SHP77 treated with DMSO at 0.1 percent for 48 hours (cell line): Measurements from ENCODE around the gene TEAD3.

Experiments used
- DNase-seq: peaks from one replicate; lab custom pipeline; 2025; lab: John Stamatoyannopoulos, UW

TEAD3 gene

DNA sequence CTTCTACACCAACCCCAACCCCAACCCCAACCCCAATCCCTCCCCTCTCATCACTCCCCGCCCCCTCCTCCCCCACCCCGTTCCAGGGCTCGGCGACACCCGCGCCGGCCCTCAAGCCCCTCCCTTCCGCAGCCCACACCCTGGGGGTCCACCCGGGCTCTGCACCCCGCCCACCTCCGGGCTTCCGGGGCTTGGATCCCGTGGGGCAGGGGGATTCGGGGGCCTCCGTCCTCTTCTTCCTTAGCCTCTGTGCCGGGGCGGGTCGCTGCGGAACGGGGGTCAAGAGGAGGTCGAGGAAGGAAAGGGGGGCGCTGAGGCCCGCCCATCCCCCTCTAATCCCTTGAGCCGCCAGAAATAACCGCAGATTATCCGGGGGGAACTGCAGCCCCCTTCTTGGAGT lies 15.1 kb upstream of the TEAD3 start:
- no peak for DNase-seq

DNA sequence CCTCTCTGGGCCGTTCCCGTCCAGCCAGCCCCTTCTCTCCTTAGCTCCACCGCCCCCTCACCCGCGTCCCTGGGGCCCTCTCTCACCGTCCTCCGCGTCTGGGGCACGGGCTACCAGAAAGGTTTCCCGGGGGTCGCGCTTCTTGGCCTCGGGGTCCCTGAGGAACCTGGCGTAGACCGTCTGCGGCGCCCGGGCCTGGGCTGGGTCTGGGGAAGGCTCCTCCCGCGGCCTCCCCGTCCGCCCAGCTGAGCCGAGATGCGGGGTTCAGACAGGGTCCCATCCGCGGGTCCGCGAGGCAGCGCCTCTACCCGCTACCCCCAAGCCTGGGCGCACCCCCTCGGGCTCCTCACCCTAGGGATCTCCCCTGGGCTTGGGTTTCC lies 14.7 kb upstream of the TEAD3 start:
- DNase-seq, result no peak

DNA sequence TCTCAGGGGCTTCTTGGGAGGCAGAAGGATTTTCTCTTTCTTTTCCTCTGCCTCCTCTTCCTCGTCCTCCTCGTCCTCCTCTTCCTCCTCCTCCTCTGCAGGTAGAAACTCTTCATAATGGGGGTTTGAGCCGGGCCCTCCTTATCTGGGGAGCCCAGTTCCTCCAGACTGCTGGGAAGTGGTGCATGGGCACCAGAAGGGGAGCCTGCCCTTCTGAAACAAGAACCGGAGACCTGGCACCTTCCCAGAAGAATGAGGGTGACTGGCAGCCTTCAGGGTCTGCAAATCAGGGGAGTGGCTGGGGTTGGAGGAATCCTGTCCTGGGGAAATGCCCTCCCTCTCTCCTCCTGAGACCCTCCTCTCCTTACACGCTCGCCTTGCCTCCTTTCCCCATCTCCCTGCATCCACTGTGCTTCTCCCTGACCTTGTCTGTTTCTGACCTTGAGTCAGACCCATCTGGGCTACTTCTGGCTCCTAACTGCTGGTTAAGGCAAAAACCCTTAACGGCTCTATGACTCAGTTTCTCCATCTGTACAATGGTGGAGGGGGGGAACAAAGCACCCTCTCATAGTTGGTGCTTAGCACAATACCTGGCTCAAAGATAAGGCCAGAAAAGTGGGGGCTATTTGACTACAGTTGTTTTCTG lies 14.2 kb upstream of the TEAD3 start:
- DNase-seq, result no peak

DNA sequence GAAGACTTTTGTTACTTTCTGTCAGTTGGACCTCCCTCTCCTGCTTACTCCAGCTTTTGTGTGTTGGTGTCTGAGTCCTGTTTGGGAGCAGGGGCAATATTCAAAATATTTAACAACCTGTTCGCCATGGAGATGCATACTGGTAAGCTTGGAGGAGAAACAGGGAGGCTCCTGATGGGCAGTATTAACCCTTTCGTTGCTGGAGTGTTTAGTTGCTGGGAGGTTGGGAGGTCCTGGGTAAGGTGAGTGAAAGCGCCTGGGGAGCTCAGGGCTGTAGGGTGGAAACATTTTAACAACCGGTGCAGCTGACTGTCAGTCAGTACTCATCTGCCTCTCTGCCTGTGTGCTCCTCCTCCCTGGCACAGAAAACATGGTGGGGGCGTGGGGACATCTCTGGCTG lies 11.7 kb upstream of the TEAD3 start:
- DNase-seq, result no peak

DNA sequence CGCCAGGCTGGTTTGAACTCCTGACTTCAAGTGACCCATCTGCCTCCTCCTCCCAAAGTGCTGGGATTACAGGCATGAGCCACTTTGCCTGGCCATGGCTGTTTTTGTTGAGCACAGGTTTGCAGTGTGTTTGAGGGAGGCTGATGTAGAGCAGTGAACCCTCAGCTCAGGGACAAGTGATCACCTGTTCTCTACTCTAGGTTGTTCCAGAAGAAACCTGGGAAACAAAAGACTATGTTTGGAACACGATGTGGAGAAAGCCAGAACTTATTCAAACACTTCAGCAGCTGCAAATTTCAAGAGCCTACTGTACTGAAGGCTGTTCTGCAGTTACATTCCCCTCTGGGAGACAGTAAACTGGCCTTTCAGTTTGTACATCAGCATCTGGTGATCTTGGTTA lies 11.1 kb upstream of the TEAD3 start:
- DNase-seq, result no peak

DNA sequence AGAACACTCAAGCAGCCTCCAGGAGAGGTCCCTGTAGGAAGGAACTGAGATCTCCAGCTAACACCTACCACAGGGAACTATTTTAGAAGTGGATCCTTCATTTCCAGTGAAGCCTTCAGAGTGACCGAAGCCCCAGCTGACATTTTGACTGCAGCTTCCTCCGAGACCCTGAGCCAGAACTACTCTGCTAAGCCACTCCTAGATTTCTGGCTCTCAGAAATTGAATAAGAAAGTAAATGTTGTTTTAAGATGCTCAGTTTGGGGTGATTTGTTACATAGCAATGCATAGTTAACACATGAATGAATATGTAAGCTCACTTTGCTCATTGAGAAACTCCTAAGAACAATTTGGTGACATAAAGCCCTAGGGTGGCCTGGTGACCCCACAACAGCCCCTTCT lies 10.3 kb upstream of the TEAD3 start:
- DNase-seq, result no peak

DNA sequence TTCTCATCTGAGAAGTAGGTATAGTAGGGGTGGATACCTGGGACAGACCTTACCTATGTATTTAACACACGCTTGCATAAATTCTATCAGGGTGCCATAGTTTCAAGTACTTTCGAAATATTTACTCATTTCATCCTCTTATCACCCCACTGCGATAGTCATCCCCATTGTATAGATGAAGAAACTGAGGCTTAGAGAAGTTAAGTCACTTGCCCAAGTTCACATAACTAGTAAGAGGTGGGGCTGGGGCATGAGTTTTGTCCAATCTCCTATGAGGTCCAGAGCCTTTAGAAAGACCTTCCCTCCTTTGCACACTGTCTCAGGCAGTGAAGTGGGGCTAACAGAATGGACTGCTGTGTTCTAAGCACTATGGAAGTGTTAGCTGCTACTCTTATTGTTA lies 9.7 kb upstream of the TEAD3 start:
- no peak for DNase-seq

DNA sequence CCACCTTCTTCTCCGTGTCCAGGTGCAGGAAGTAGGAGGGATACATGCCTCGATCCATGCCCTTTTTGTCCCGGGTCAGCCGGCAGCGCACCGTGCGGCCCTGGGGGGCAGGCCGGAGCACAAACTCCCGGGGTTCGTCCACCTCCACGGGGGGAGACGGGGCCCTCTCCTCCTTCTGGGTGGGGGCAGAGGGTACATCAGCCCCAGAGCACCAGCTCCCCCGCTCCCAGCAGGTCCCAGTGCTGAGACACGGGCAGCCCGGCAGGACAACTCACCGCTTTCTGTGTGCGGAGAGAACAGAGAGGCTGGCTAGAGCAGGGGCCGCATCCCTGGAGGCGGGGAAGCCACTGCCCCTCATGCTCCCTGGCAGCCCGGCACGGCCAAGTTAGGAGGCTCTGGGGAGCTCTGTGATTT lies 9.1 kb upstream of the TEAD3 start:
- DNase-seq, result no peak

DNA sequence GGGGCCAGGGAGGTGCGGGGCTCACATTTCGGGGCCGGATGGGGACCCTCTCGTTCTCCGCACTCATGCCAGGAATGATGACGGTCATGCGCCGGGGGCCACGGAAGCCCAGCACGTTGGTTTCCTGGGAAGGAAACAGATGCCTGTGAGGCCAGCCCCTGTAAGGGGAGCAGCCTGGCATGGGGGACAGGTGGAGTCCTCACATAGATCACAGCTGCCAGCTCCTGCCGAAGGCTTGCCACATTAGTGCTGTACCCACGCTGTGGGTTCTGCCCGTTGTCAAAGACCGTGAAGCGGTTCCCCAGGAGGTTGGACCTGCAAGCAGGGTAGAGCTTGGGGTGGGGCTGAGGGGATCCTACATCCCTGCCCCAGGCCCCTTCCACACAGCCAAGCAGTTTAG lies 6.7 kb upstream of the TEAD3 start:
- DNase-seq, result no peak

DNA sequence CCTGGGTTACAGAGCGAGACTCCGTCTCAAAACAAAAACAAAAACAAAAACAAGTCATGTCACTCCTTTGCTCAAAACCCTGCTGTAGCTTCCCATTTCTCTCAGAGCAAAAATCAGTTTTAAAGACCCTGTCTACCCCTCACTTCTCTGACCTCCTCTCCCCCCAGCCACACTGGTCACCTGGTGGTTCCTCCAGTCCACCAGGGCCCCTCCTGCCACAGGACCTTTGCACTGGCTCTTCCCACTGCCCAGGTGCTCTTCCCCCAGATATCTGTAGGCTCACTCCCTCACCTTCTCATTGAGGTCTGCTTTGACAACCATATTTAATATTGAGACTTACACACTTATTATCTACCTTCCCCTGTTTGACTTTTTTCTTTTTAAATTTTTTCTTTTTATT lies 4.9 kb upstream of the TEAD3 start:
- no peak for DNase-seq

DNA sequence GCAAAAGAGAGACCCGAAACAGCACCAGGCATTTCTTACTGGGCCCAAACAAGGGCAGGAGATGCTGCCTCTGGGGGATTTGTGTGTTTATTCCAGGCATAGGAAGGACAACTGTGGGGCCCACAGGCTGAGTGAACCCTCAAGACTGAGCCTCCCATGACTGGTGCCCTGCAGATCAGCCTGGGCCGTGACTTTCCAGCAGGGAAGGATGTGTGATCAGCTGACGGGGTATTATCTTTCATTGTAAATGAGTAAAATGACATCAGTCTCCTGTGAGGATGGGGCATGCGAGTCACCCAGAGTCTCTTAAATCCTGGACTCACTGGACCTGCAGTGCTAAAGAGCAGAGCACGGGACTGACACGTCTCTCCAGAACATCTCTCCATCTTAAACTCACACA lies 3.9 kb upstream of the TEAD3 start:
- no peak for DNase-seq

DNA sequence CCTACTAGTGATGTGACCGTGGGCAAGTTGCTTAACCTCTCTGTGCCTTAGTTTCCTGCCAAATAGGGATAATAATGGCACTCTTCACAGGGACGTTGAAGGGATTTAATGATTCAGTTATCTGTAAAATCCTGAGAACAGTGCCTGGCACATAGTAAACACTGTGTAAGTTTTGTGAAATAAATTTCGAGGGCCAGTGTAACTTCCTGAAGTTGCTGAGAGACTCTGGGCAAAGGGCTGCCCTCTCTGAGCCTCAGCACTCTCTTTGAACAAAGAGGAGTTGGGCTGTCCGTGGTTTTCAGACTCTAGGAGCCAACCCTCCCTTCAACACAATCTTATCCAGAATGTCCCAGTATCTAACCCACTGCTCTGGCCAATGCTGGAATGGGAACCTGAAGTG lies 2.5 kb upstream of the TEAD3 start:
- no peak for DNase-seq

DNA sequence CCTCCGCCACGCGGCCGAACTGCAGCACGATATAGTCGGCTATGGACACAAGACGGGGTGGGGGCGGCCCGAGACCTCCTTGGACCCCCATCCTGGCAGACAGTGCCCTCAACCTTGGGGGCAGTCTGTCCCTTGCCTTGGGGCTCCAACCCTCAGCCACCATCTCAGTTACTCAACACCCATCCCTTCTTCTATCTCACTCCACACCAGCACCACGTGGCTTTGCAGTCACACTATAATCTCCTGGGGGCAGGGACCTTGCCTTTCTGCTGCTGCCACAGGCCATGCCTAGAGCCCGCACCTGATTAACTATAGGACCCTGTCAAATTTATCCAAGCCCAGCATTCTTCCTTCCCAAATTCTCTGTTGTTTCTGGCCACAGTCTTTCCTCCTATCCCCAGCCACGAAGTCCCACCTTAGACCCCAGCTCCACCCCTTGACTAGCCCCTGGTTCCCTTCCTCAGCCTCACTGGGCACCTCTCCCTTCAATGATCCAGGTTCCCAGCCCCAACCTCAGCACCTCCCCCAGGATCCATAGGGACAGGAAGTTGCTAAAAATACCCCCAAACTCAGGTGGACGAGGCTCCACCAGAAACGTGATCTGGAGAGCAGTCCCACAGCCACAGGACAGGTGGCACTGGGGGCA lies 1.7 kb upstream of the TEAD3 start:
- DNase-seq, result no peak

DNA sequence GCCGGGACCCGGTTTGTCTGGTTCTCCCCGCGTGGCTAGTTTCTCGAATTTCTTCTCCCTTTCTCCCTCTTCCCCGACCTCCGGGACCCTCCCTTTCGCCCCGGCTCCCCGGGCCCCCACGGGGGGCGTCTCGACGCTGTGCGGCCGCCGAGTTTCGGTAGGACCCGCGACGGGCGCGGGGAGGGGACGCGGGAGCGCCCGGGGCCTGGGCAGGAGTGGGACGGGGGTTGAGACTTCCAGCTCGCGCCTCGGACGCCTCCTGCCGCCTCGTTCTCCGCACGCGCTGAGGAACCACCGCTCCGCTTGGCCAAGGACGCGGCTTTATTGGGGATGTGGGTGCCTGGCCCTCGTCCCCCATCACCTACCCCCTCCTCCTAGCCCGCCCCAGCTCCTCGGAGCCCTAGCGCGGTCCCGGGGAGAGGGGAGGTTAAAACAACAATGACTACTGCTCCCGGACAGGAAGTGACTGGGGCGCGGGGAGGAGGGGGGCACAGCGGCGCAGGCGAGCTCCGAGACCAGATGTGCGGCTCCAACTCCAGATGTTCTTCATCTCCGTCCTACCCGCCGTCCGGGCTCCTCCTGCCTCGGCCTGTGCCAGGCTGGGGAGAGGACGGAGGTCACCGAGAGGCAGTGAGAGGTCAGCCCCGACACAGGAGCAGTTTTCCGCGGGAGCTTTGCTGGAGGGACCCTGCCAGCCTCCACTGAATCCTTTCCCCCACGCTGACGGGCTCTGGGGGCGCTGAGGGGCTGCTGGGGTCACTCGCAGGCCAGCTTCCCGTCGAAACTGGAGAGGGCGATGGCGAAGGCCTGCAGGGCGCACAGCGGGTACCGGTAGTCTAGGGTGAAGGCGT lies 917 bp upstream of the TEAD3 start:
- no peak for DNase-seq

DNA sequence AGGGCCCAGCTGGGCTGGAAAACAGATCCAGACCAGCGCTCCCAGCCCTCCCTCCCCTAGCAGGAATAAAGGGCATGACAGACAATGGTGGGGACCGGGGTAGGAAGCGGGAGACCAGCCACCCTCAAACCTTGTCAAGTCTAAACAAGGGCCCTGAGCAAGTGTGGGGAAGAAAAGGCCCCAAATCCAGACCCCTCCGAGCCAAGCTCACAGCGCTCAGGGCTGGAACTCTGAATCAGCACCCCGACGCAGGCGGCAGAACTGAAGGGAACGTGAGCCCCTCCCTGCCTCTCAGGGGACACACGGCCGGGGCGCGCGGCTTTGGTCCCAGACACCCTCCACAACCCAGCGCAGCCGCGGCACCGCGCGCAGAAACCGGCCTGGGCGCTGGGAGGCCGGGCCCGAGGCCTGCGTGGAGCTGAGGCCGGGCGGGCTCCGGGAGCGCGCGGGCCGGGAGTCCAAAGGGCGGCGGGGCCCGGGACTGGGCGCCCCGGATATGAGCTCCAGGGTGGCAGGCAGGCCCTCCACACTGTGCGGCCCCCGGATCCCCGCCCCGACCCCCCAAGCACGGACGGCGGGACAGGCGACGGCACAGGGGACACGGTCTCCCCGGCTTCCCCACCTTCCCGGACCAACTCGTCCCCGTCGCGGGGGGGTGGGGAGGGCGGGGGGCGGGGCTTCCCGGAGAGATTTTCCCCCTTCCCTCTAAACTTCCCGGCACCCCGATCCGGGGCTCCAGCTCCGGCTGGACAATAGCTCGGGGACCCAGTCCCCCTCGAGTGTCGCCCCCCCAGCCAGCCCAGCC lies 641 bp downstream of the TEAD3 start:
- DNase-seq, result no peak

DNA sequence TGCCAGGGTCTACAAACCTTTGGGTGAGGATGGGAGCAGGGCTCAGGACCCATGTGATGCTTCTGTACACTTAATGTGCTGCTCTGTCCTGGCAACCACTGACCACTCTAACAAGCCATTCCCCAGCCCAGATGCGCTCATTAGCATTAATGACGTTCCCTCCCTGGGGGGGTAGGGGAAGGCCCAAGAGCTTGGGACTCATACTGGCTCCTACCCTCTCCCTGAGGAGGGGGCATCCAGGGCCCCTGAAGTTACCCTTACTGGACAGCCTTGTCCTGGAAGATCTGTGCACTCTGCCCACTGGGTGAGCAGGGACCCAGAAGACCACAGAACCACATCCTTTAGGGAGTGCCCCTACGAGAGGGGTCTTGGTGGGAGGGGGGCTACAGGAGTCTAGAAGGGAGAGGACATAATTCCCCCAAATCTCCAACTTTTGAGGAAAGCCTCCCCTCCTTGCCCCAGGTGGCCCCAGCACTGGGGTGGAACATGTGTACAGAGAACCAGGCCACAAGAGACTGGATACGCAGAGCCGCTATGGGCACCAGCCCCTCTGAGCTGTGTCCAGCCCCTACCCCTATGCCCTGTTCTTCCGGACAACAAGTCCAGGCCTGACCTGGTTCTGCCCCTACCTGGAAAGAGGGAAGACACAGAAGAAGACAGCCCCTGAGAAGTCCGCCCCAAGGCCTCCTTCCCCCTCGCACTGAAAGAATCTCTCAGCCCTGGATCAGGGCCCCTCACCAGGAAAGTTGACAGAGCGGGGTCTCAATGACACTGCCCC lies 1.4 kb downstream of the TEAD3 start:
- no peak for DNase-seq

DNA sequence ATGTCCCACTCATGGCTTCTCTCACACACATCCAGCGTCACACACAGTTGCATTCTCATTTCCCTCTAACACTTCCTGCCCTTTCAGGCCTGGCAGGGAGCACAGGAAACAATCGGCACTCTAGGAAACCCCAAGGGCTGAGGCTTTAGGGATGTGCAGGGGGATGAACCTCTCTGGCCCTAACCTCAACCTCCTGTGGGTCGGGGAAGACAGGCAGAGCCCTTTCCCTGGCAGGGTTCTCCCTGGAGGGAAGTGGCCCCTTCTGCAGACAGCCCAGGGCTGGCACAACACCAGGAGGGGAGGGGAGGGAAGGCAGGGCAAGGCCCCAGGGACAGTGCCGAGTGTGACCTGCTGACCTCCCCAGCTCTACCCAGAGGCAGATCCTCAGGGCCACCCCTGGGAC lies 2.7 kb downstream of the TEAD3 start:
- DNase-seq, result no peak

DNA sequence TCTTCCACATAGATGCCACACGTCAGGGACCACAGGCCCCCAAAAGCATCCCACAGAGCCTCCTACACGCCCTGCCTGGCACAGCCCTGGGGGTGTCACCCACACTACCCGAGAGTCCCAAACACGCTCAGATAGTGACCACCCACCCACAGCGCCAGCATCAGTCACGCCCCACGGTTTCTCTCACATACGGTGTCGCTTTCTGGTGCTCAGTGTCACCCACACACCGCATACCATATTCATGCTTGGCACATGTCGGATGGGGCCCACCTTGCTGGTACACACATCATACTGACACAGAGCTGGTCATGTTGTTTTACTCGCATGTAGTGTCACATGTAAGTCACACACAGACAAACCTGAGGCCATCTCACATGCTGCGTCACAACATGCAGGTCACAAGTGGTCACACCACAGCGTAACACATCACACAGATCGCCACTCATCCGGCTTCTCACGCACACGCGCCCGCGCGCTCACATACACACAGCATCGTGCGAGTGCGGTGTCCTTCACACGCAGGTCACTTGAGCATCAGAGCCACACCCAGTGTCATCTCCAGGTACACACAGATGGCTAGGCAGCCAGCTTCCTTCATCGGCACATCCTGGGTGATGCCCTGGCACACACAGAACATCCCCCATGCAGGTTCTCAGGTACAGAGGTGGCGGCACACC lies 3.4 kb downstream of the TEAD3 start:
- DNase-seq, result no peak

DNA sequence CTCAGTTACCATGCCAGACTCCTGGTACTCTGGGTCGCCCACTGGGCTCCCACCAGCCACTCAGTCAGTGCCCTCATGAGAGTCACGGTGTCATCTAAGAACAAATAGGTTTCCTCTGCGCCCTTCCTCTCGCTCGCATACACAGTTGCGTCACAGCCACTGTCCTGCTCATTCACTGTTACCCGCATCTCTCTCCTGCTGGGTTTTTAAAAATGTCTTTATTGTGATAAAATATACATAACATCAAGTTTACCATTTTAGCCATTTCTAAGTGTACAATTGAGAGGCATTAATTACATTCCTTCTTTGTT lies 4.0 kb downstream of the TEAD3 start:
- no peak for DNase-seq

DNA sequence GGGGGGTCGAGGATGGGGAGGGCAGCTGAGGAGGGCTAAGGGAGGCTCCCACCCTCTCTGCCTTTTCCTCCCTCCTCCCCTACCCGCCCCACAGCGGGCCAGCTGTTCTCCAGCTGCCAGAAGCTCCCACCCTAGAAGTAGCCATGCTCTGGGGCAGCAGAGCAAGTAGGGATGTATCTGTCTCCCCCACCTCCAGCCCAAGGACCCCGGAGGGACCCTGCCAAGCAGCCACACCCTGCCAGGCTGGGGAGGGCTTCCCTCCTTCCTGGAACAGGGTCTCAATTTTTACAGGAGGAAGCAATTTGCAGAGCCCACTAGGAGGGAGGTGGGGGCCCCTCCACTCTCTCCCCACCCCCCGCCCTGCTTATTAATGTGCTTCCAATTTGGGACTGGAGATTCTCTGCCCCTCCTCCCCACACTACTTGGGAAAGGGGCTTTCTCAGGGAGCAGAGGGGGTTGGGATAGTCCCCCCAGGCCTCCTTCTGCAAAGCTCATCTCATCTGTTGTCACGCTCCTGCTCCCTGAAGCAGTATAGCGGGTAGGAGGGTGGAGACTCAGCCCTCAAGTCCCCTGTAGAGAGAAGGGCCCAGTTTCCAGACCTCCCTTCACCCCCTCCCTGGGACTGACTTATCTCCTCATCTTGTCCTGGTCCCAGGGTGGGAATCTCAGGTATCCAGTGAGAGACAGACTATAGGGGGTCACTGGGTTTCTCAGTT lies 4.5 kb downstream of the TEAD3 start:
- DNase-seq, result no peak
